Measurements from ENCODE around the gene SOBP.

- no peak for TF ChIP-seq CTCF (IDR thresholded peaks at IDR 0.05; ENCODE audit: borderline replicate concordance, extremely low read depth, low read length, poor library complexity, severe bottlenecking)
- TF ChIP-seq EZH2 (IDR thresholded peaks at IDR 0.05; ENCODE audit: borderline replicate concordance, low read depth, low read length, severe bottlenecking) = no peak
These were observed 75.3 kb downstream of the SOBP start for GRCh38 chr6:107565165-107565723.
